GM12892 (cell line): ENCODE measurements around the gene NFATC2.

Experiments used
- POLR2A ChIP-seq: IDR thresholded peaks from 2 replicates; pipeline ENCODE4 v1.6.1; 2011; ENCODE audit warnings: low read depth, low read length, control low read depth
- POLR2AphosphoS5 ChIP-seq: IDR thresholded peaks from 2 replicates; pipeline ENCODE4 v1.6.1; 2011; ENCODE audit warnings: low read depth, low read length, control low read depth
- TAF1 ChIP-seq: IDR thresholded peaks from 2 replicates; pipeline ENCODE4 v1.6.1; 2011; ENCODE audit warnings: low read depth, mild to moderate bottlenecking, control low read depth, low read length, borderline replicate concordance

DNA sequence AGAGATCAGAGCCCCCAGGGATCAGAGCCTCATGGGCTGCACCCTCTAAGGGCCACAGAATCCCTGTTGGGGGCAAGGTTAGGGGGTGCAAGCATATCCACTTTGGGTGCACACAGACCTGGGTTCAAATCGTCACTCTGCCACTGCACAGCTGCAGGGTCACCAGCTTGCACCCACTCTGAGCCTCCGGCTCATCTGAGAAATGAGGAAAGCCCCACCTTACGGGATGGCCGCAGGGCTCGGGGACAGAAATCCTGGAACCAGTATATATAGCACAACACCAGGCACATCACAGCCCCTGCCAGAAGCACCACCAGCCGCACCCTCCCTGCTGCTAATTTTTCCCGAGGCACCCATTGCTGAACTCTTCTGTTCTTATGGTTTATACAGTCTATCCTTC is 169.6 kb downstream of the NFATC2 start:
- no peak for TF ChIP-seq POLR2AphosphoS5
- no peak for TF ChIP-seq TAF1
- no peak for TF ChIP-seq POLR2A
